ENCODE measurements around the gene HEPH. TPM values are rescaled to one million over a fixed set of nuclear protein-coding genes. Genes with fewer than 3 reads are reported as not detected.

The HEPH gene
- total RNA-seq, 1 experiment from 2014 or later: 0.30 TPM

Other genes with a start within 250 kb of the HEPH start
- not detected in 2 replicates for gene VSIG4, start 124.2 kb upstream of the HEPH start, total RNA-seq (2014; rRNA removed; shearing (Covaris generic))